Mesenchymal stem cell (in vitro differentiated cells and primary cell): ENCODE data around the gene TMEM184B.
A peak's percentile ranks its signal among the peaks of the same experiment; 100 is the strongest.

Experiments used
- DNase-seq: peaks from one replicate; pipeline ENCODE4 v3.0.0-alpha.2; 2013
- H2AFZ ChIP-seq: one replicate; pipeline ENCODE4 v1.6.1; 2013; ENCODE audit warnings: low read depth, mild to moderate bottlenecking, control low read depth, inconsistent platforms, low read length, moderate library complexity
- H2AK5ac ChIP-seq: 2 replicates; pipeline ENCODE4 v1.6.1; 2013; ENCODE audit warnings: low read length, moderate library complexity, mild to moderate bottlenecking, inconsistent platforms; ENCODE audit not compliant: severe bottlenecking
- H2BK120ac ChIP-seq: one replicate; pipeline ENCODE4 v1.6.1; 2013; ENCODE audit warnings: low read depth, mild to moderate bottlenecking, inconsistent platforms, low read length, moderate library complexity
- H2BK12ac ChIP-seq, 2 experiments: one replicate each; pipeline ENCODE4 v1.6.1; 2013; ENCODE audit warnings: inconsistent platforms in 2 of 2, low read length in 2 of 2, mild to moderate bottlenecking in 2 of 2, moderate library complexity in 2 of 2, control low read depth in 1 of 2
- H2BK15ac ChIP-seq: one replicate; pipeline ENCODE4 v1.6.1; 2013; ENCODE audit warnings: mild to moderate bottlenecking, low read depth, inconsistent platforms; ENCODE audit not compliant: poor library complexity, severe bottlenecking
- H2BK5ac ChIP-seq: 2 replicates; pipeline ENCODE4 v1.6.1; 2013; ENCODE audit warnings: low read depth, mild to moderate bottlenecking, low read length, control low read depth, inconsistent platforms; ENCODE audit not compliant: poor library complexity, severe bottlenecking
- H3K14ac ChIP-seq, 2 experiments: one replicate each; pipeline ENCODE4 v1.6.1; 2013; ENCODE audit warnings: inconsistent platforms in 2 of 2, low read length in 2 of 2, control low read depth in 1 of 2, mild to moderate bottlenecking in 1 of 2, moderate library complexity in 1 of 2
- H3K18ac ChIP-seq, 2 experiments: one replicate each; pipeline ENCODE4 v1.6.1; 2013; ENCODE audit warnings: inconsistent platforms in 2 of 2, low read length in 2 of 2, control low read depth in 1 of 2, low read depth in 1 of 2, mild to moderate bottlenecking in 1 of 2
- H3K23ac ChIP-seq, 2 experiments: one replicate each; pipeline ENCODE4 v1.6.1; 2013; ENCODE audit warnings: inconsistent platforms in 2 of 2, low read length in 2 of 2, mild to moderate bottlenecking in 2 of 2, moderate library complexity in 2 of 2, control low read depth in 1 of 2
- H3K27ac ChIP-seq: 2 replicates; pipeline ENCODE4 v1.5.1; 2013; ENCODE audit warnings: mild to moderate bottlenecking, moderate library complexity, low read length, control low read depth, inconsistent platforms; ENCODE audit not compliant: poor library complexity, severe bottlenecking
- H3K27me3 ChIP-seq, 2 experiments: 2 replicates each; pipeline versions ENCODE4 v1.6.1 to v1.7.0; 2013; ENCODE audit warnings: low read length in 2 of 2, mild to moderate bottlenecking in 2 of 2, moderate library complexity in 2 of 2, control low read depth in 1 of 2, inconsistent platforms in 1 of 2; ENCODE audit not compliant: control insufficient read depth in 1 of 2, insufficient read depth in 1 of 2
- H3K36me3 ChIP-seq, 2 experiments: 2 replicates each; pipeline versions ENCODE4 v1.6.1 to v1.7.0; 2013; ENCODE audit warnings: low read length in 2 of 2, control low read depth in 1 of 2, inconsistent platforms in 1 of 2, low read depth in 1 of 2, mild to moderate bottlenecking in 1 of 2; ENCODE audit not compliant: insufficient read depth in 2 of 2, control insufficient read depth in 1 of 2
- H3K4ac ChIP-seq, 2 experiments: one replicate each; pipeline ENCODE4 v1.6.1; 2013; ENCODE audit warnings: inconsistent platforms in 2 of 2, low read length in 2 of 2, mild to moderate bottlenecking in 2 of 2, moderate library complexity in 2 of 2, control low read depth in 1 of 2, low read depth in 1 of 2
- H3K4me1 ChIP-seq: 2 replicates; pipeline ENCODE4 v1.6.1; 2013; ENCODE audit warnings: low read depth, low read length, control low read depth; ENCODE audit not compliant: control insufficient read depth, insufficient read depth
- H3K4me2 ChIP-seq: 2 replicates; pipeline ENCODE4 v1.6.1; 2013; ENCODE audit warnings: low read length, mild to moderate bottlenecking, inconsistent platforms; ENCODE audit not compliant: poor library complexity, severe bottlenecking
- H3K4me3 ChIP-seq, 2 experiments: 2 replicates each; pipeline versions ENCODE4 v1.5.1 to v1.7.0; 2013; ENCODE audit warnings: low read length in 2 of 2, mild to moderate bottlenecking in 2 of 2, control low read depth in 1 of 2, low read depth in 1 of 2; ENCODE audit not compliant: insufficient read depth in 1 of 2
- H3K79me1 ChIP-seq: replicated peaks from 2 replicates; pipeline ENCODE4 v1.6.1; 2013; ENCODE audit warnings: mild to moderate bottlenecking, control low read depth, low read length, inconsistent platforms; ENCODE audit not compliant: poor library complexity, severe bottlenecking
- H3K9ac ChIP-seq: 2 replicates; pipeline ENCODE4 v1.7.0; 2013; ENCODE audit warnings: mild to moderate bottlenecking, low read length, moderate library complexity
- H3K9me3 ChIP-seq: 2 replicates; pipeline ENCODE4 v1.7.0; 2013; ENCODE audit warnings: mild to moderate bottlenecking, low read length; ENCODE audit not compliant: control insufficient read depth
- H4K8ac ChIP-seq: one replicate; pipeline ENCODE4 v1.6.1; 2013; ENCODE audit warnings: inconsistent platforms, mild to moderate bottlenecking, low read length, moderate library complexity
- H4K91ac ChIP-seq: one replicate; pipeline ENCODE4 v1.6.1; 2013; ENCODE audit warnings: mild to moderate bottlenecking, low read length, inconsistent platforms
- WGBS: methylation state at CpG from one replicate; pipeline ENCODE4 v1.1.7; 2013; ENCODE audit warnings: mixed read lengths; 5-methylcytosine and 5-hydroxymethylcytosine counted together

The TMEM184B gene

GRCh38 chr22:38273135-38273826, 471 bp upstream of the TMEM184B start:
- DNase-seq, result peak; percentile 23
- Histone ChIP-seq H3K4me1 (peaks cover 26% of the 10 kb centered on the region), H3K79me1 (no peaks in the 10 kb centered on the region), H3K27ac (no peak overlapping the region), H3K23ac (no peak overlapping the region), H3K4ac (peak overlapping the region; percentile 16 to 94), H3K4me2 (peak overlapping the region; percentile 81), H4K91ac (peak overlapping the region; percentile 79), H3K9me3 (no peaks in the 10 kb centered on the region), H2BK15ac (peak overlapping the region; percentile 91), H3K18ac (peak overlapping the region; percentile 73 to 92), H3K4me3 (peak overlapping the region; percentile 85 to 93), H4K8ac (peak overlapping the region; percentile 96), H2BK5ac (peak overlapping the region; percentile 94), H2AK5ac (no peak overlapping the region), H3K36me3 (peaks cover 0 to 20% of the 10 kb centered on the region in 2 experiments), H2BK120ac (peak overlapping the region; percentile 99), H3K27me3 (peaks cover 0 to 3% of the 10 kb centered on the region in 2 experiments), H2AFZ (peak overlapping the region; percentile 81), H3K9ac (peak overlapping the region; percentile 95), H3K14ac (peak overlapping the region in 1 of 2 experiments; percentile 32), H2BK12ac (peak overlapping the region; percentile 38 to 61)
- WGBS, result 30% methylated on average over 24 of the region's 26 CpGs

- peak overlapping the region; percentile 93 to 97 for H3K4me3 ChIP-seq
- peak overlapping the region; percentile 95 for H3K9ac ChIP-seq
- H3K23ac ChIP-seq, result peak overlapping the region in 1 of 2 experiments; percentile 61
- WGBS, result 5% methylated on average over 5 of the region's 7 CpGs
- no peak overlapping the region for H2BK5ac ChIP-seq
- H3K27me3 ChIP-seq, result peaks cover 0 to 3% of the 10 kb centered on the region in 2 experiments
- peaks cover 0 to 20% of the 10 kb centered on the region in 2 experiments for H3K36me3 ChIP-seq
- no peak overlapping the region for H3K27ac ChIP-seq
- H2AFZ ChIP-seq, result no peak overlapping the region
- no peak overlapping the region for H2BK15ac ChIP-seq
- no peaks in the 10 kb centered on the region for H3K79me1 ChIP-seq
- peak overlapping the region in 1 of 2 experiments; percentile 98 for H3K14ac ChIP-seq
- peaks cover 29% of the 10 kb centered on the region for H3K4me1 ChIP-seq
- H2BK120ac ChIP-seq, result peak overlapping the region; percentile 54
- DNase-seq, result no peak
- H4K8ac ChIP-seq, result no peak overlapping the region
- H2AK5ac ChIP-seq, result no peak overlapping the region
- no peaks in the 10 kb centered on the region for H3K9me3 ChIP-seq
- peak overlapping the region; percentile 85 for H3K4me2 ChIP-seq
- H4K91ac ChIP-seq, result peak overlapping the region; percentile 5
- peak overlapping the region in 1 of 2 experiments; percentile 32 for H2BK12ac ChIP-seq
- H3K18ac ChIP-seq, result peak overlapping the region in 1 of 2 experiments; percentile 90
- peak overlapping the region; percentile 2 to 69 for H3K4ac ChIP-seq
These were observed 860 bp downstream of the TMEM184B start for GRCh38 chr22:38271927-38272372.

- Histone ChIP-seq H3K79me1 (no peaks in the 10 kb centered on the region), H3K9me3 (no peaks in the 10 kb centered on the region), H2BK12ac (no peak overlapping the region), H3K27ac (peak overlapping the region; percentile 58), H2AK5ac (peak overlapping the region; percentile 85), H2BK5ac (no peak overlapping the region), H2BK120ac (no peak overlapping the region), H3K36me3 (peaks cover under 1 to 21% of the 10 kb centered on the region in 2 experiments), H3K27me3 (peaks cover 0 to 2% of the 10 kb centered on the region in 2 experiments), H3K23ac (peak overlapping the region in 1 of 2 experiments; percentile 66), H2AFZ (no peak overlapping the region), H4K91ac (no peak overlapping the region), H3K4me1 (peaks cover 31% of the 10 kb centered on the region), H2BK15ac (no peak overlapping the region), H3K9ac (peak overlapping the region; percentile 95), H3K18ac (peak overlapping the region in 1 of 2 experiments; percentile 27), H3K4me2 (peak overlapping the region; percentile 41), H3K4ac (peak overlapping the region in 1 of 2 experiments; percentile 22), H4K8ac (no peak overlapping the region), H3K4me3 (peak overlapping the region in 1 of 2 experiments; percentile 97), H3K14ac (peak overlapping the region in 1 of 2 experiments; percentile 44)
- no peak for DNase-seq
- 91% methylated on average over 7 of the region's 7 CpGs for WGBS
These were observed 1.7 kb downstream of the TMEM184B start for GRCh38 chr22:38271101-38271500.
